HepG2 (cell line): ENCODE data around the gene ESAM. TPM values are rescaled to one million over a fixed set of nuclear protein-coding genes. Genes with fewer than 3 reads are reported as not detected.

Experiments
- ATAC-seq: fragments of 200-7000 bp; cut with Tn5 transposase; 3 replicates; pipeline ENCODE4 v1.9.1; 2020; ENCODE audit warnings: mild to moderate bottlenecking, moderate library complexity
- BruUV-seq: library from RNA; stranded (reverse); fragments of 400-500 nt; replicated peaks from 2 replicates; lab custom pipeline; 2021; lab: Mats Ljungman, UMichigan
- CTCF ChIA-PET: fragments of 300-600 bp; formaldehyde crosslinking; extraction: SDS; loops from one replicate; lab custom pipeline; 2021; ENCODE audit warnings: low total read pairs, inconsistent platforms, low intra/inter-chr PET ratio; lab: Yijun Ruan, JAX
- POLR2A ChIA-PET: fragments of 350-600 bp; sonication (Branson Sonifier 250); formaldehyde crosslinking; loops from one replicate; lab custom pipeline; 2020; ENCODE audit warnings: antibody characterized with exemption, inconsistent platforms; lab: Yijun Ruan, JAX
- DNase-seq: peaks from one replicate; pipeline ENCODE4 v3.0.0-alpha.2; 2015; ENCODE audit warnings: low spot score
- FAIRE-seq: peaks from 3 replicates; lab custom pipeline; 2011; peaks lifted over from hg19 to GRCh38; lab: Jason Lieb, UNC
- H2AFZ ChIP-seq: one replicate; pipeline ENCODE4 v1.6.1; 2011; ENCODE audit warnings: low read length, inconsistent platforms
- H3K27ac ChIP-seq: fragments of 300-600 bp; 3 replicates; pipeline ENCODE4 v1.8.0; 2011; ENCODE audit warnings: mixed run types, mild to moderate bottlenecking, mixed read lengths, low read length, inconsistent platforms; ENCODE audit not compliant: insufficient read depth; ENCODE audit errors: extremely low read length
- H3K27me3 ChIP-seq, 2 experiments: fragments of 200-600 bp in 1 of 2; 2 replicates in 1 of 2; 3 replicates in 1 of 2; pipeline versions ENCODE4 v1.6.0 to v1.8.0; 2011; ENCODE audit warnings: low read length in 2 of 2, mild to moderate bottlenecking in 2 of 2, moderate library complexity in 2 of 2, inconsistent platforms in 1 of 2; ENCODE audit not compliant: insufficient read depth in 2 of 2, control insufficient read depth in 1 of 2
- H3K36me3 ChIP-seq, 2 experiments: fragments of 200-600 bp in 1 of 2; replicated peaks in 1 of 2; 2 replicates in 1 of 2; 3 replicates in 1 of 2; pipeline versions ENCODE4 v1.5.1 to v1.8.0; 2011; ENCODE audit warnings: low read length in 2 of 2, inconsistent platforms in 1 of 2; ENCODE audit not compliant: insufficient read depth in 2 of 2, control insufficient read depth in 1 of 2
- H3K4me1 ChIP-seq: 2 replicates; pipeline ENCODE4 v1.5.1; 2012; ENCODE audit warnings: low read length, inconsistent platforms; ENCODE audit not compliant: insufficient read depth
- H3K4me2 ChIP-seq: 2 replicates; pipeline ENCODE4 v1.6.0; 2011; ENCODE audit warnings: low read depth, low read length, inconsistent platforms
- H3K4me3 ChIP-seq, 3 experiments: fragments of 200-600 bp in 1 of 3; sonication (generic), shearing (Covaris generic) in 1 of 3; replicated peaks in 1 of 3; 2 replicates each; pipeline ENCODE4 v1.5.1; 2011 to 2016; ENCODE audit warnings: low read length in 3 of 3, inconsistent platforms in 2 of 3, low read depth in 2 of 3, mild to moderate bottlenecking in 2 of 3, control low read depth in 1 of 3, mixed read lengths in 1 of 3; ENCODE audit not compliant: insufficient read depth in 1 of 3
- H3K79me2 ChIP-seq: one replicate; pipeline ENCODE4 v1.6.1; 2011; ENCODE audit warnings: low read length, inconsistent platforms; ENCODE audit not compliant: insufficient read depth
- H3K9ac ChIP-seq: 2 replicates; pipeline ENCODE4 v1.6.0; 2011; ENCODE audit warnings: mild to moderate bottlenecking, low read depth, low read length, inconsistent platforms; ENCODE audit not compliant: insufficient read depth
- H3K9me3 ChIP-seq: 2 replicates; pipeline ENCODE4 v1.5.1; 2012; ENCODE audit warnings: mild to moderate bottlenecking, low read length
- H4K20me1 ChIP-seq: 2 replicates; pipeline ENCODE4 v1.6.0; 2011; ENCODE audit warnings: inconsistent platforms, mild to moderate bottlenecking, low read length, moderate library complexity; ENCODE audit not compliant: insufficient read depth
- BORCS8-MEF2B ChIP-seq: sonication (generic); formaldehyde crosslinking; IDR thresholded peaks from 2 replicates; pipeline ENCODE4 v1.8.0; 2022; ENCODE audit warnings: mild to moderate bottlenecking, missing genetic modification reagents
- FOXP4 ChIP-seq: sonication (generic); formaldehyde crosslinking; IDR thresholded peaks from 2 replicates; pipeline ENCODE4 v1.4.0; 2020; ENCODE audit warnings: missing genetic modification reagents
- GABPA ChIP-seq, 2 experiments: IDR thresholded peaks; 2 replicates each; pipeline ENCODE4 v1.6.1; 2011 to 2016; ENCODE audit warnings: low read depth in 2 of 2, low read length in 1 of 2, missing biosample characterization in 1 of 2, missing genetic modification characterization in 1 of 2
- HOXA3 ChIP-seq: sonication (generic); formaldehyde crosslinking; IDR thresholded peaks from 2 replicates; pipeline ENCODE4 v1.5.0; 2020; ENCODE audit warnings: missing genetic modification reagents
- KDM2A ChIP-seq: sonication (generic); formaldehyde crosslinking; IDR thresholded peaks from 2 replicates; pipeline ENCODE4 v1.4.0; 2020; ENCODE audit warnings: low read depth, missing genetic modification reagents, borderline replicate concordance
- ZNF260 ChIP-seq: sonication (generic); formaldehyde crosslinking; IDR thresholded peaks from 2 replicates; pipeline ENCODE4 v1.4.0; 2020; ENCODE audit warnings: missing genetic modification reagents, low read depth, mild to moderate bottlenecking, borderline replicate concordance
- WGBS: methylation state at CpG from one replicate; pipeline ENCODE4 v1.1.6; 2017; ENCODE audit warnings: low lambda C conversion rate; 5-methylcytosine and 5-hydroxymethylcytosine counted together
- in situ Hi-C: cut with HindIII; loops from 2 replicates; pipeline ENCODE4 v1.10.0; 2017; ENCODE audit warnings: low pct_unique_long_range_greater_than_20kb; ENCODE audit not compliant: extremely low pct_ligation_motif_present
- intact Hi-C: fragments of 100-400 bp; cut with micrococcal nuclease; formaldehyde crosslinking; loops from one replicate; pipeline ENCODE4 v1.10.0; 2022; ENCODE audit not compliant: unreplicated experiment
- polyA plus RNA-seq, 8 experiments: library from polyadenylated mRNA; depleted of rRNA in 3 of 8; stranded (reverse) in 7 of 8; unstranded in 1 of 8; fragments of >200 nt; fragmentation: Illumina TruSeq in 4 of 8; extraction: Trizol in 4 of 8; gene quantifications; 2 replicates each; pipeline versions ENCODE4 v1.2.1 to v1.2.3, GENCODE V29; 2011 to 2016; ENCODE audit warnings: low read depth in 4 of 8, missing spikeins in 1 of 8, mixed read lengths in 1 of 8; ENCODE audit not compliant: insufficient read depth in 1 of 8
- total RNA-seq, 5 experiments: library from RNA; depleted of rRNA; stranded (reverse); fragments of >200 nt; fragmentation: Illumina TruSeq; extraction: Trizol; gene quantifications; 2 replicates each; pipeline ENCODE4 v1.2.3, GENCODE V29; 2016; ENCODE audit warnings: low read depth in 1 of 5

ESAM gene
- total and polyA plus RNA-seq, 2 of the 13 experiments (the other 11 are each of a cell fraction or from before 2014, with no cell fraction given): 1.2 to 6.8 TPM

DNA sequence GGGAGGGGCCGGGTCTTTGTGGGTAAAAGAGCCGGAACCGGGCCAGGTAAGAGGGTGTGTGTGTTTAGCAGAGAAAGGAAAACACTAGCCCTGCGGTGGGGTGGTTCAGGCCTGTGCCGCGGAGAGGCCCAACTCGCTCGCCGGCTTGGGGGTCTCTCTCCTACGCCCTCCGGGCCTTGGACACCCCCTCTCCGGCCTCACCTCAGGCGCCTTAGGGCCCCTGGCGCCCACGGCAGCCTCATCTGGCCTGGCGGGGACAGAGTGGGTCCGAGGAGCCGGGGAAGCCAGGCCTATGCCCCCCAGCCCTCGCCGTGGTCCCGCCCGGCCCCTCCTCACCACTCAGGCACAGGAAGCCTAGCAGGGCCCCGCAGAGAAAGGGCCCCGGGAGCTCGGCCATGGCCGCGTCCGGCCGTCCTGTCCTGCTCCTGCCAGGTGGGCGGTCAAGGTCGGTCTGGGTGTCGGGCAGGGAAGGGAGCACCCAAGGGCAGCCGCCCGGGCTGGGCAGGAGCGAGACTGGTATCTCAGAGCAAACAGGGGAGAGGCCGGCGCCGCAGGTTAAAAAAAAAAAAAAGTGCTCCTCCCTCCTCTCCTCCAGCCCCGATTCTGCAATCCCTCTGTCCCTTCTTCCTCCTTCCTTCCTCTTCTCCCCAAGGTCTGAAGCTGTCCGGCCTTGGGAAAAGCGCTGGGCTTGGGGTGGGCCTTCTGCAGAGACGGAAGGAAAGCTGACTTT is 10.2 kb downstream of the ESAM start, which contains the start of gene VSIG2 (continued):
- TF ChIP-seq FOXP4 (CRISPR knock-in tag) (0 out of 2 replicates have a peak, but pooled peaks have one; percentile 22), KDM2A (CRISPR knock-in tag) (peak; percentile 53; the same call in 1 of the 2 replicates), BORCS8-MEF2B (0 out of 2 replicates have a peak, but pooled peaks have one; percentile 38)
- TF ChIP-seq, all 625 proteins: peak for 32

GRCh38 chr11:124751391-124751740 is 10.7 kb downstream of the ESAM start:
- Histone ChIP-seq H3K4me2 (peak overlapping the region; percentile 71), H2AFZ (no peak overlapping the region), H3K27me3 (peaks cover 0 to 46% of the 10 kb centered on the region in 2 experiments; a peak in 4 of 5 replicates), H3K9me3 (no peaks in the 10 kb centered on the region), H3K36me3 (no peaks in the 10 kb centered on the region), H3K27ac (no peak overlapping the region), H3K4me3 (peak overlapping the region; percentile 44 to 65 (median 60); a peak in 4 of 6 replicates), H3K9ac (peak overlapping the region; percentile 65; the same call in 1 of the 2 replicates), H4K20me1 (no peaks in the 10 kb centered on the region), H3K4me1 (peaks cover 68% of the 10 kb centered on the region), H3K79me2 (no peaks in the 10 kb centered on the region)
- no TSS peak for BruUV-seq
- intact Hi-C loops: no loop called here
- ChIA-PET CTCF (no interaction called here), POLR2A (interaction anchor here (1.3 kb wide), 2 partner anchors 12 kb away, joined by 4 to 8 read pairs; partner anchors contain the start of genes ESAM and NRGN)
- TF ChIP-seq GABPA (IDR thresholded peaks at IDR 0.05; ENCODE audit: low read depth, low read length) (no peak), GABPA (CRISPR knock-in tag; IDR thresholded peaks at IDR 0.05; ENCODE audit: low read depth) (no peak), HOXA3 (CRISPR knock-in tag) (0 out of 2 replicates have a peak, but pooled peaks have one; percentile 0), ZNF260 (CRISPR knock-in tag) (no peak)
- ATAC-seq (no peak), FAIRE-seq (no peak), DNase-seq (no peak)
- 30% methylated on average over 2 of the region's 11 CpGs for WGBS
- in situ Hi-C loops: no loop called here
